Activated naive CD4-positive, alpha-beta T cell treated with anti-CD3 and anti-CD28 coated beads for 36 hours (primary cell): ENCODE measurements around the gene FHOD1. TPM values are rescaled to one million over a fixed set of nuclear protein-coding genes. Genes with fewer than 3 reads are reported as not detected.

Source experiments
- CTCF ChIA-PET: fragments of 350-600 bp; sonication (Branson Sonifier 250); formaldehyde crosslinking; loops from one replicate; lab custom pipeline; 2021; ENCODE audit warnings: antibody characterized with exemption; lab: Charles Lee
- DNase-seq: peaks from one replicate; pipeline ENCODE4 v3.0.0-alpha.2; 2020
- H3K27ac Mint-ChIP-seq: one replicate; pipeline ENCODE4 v1.8.0; 2021; ENCODE audit warnings: mild to moderate bottlenecking, mixed read lengths
- H3K27me3 Mint-ChIP-seq: one replicate; pipeline ENCODE4 v1.8.0; 2021; ENCODE audit warnings: low read depth, mixed read lengths
- H3K36me3 Mint-ChIP-seq: one replicate; pipeline ENCODE4 v1.8.0; 2021; ENCODE audit warnings: low read depth, mixed read lengths
- H3K4me1 Mint-ChIP-seq: one replicate; pipeline ENCODE4 v1.8.0; 2021; ENCODE audit warnings: low read depth, mixed read lengths
- H3K4me3 Mint-ChIP-seq: one replicate; pipeline ENCODE4 v1.8.0; 2021; ENCODE audit warnings: mild to moderate bottlenecking, moderate library complexity, mixed read lengths
- H3K9me3 Mint-ChIP-seq: one replicate; pipeline ENCODE4 v1.8.0; 2021; ENCODE audit warnings: mixed read lengths
- intact Hi-C: fragments of 100-400 bp; cut with micrococcal nuclease; formaldehyde crosslinking; loops from one replicate; pipeline ENCODE4 v1.15.1; 2023
- total RNA-seq, 2 experiments: library from RNA; stranded (reverse); gene quantifications; one replicate each; pipeline ENCODE4 v1.2.3, GENCODE V29; 2021

FHOD1 gene
- total RNA-seq, 2 experiments from 2014 or later = 70.7 to 73.7 TPM

GRCh38 chr16:67226295-67226803, 20.9 kb downstream of the FHOD1 start:
- H3K4me3 Mint-ChIP-seq = peak overlapping the region; percentile 100
- DNase-seq = no peak
- intact Hi-C loops = loop anchor here (1.0 to 2.0 kb wide), 3 partner anchors 44 to 434 kb away; partner anchors contain the start of genes ACD, FBXL8, MATCAP1 and PARD6A

GRCh38 chr16:67223992-67224391, 23.3 kb downstream of the FHOD1 start:
- peak overlapping the region; percentile 20 for H3K27ac Mint-ChIP-seq
- no peaks in the 10 kb centered on the region for H3K27me3 Mint-ChIP-seq
- no peaks in the 10 kb centered on the region for H3K9me3 Mint-ChIP-seq
- DNase-seq = no peak
- H3K4me1 Mint-ChIP-seq = peaks cover 51% of the 10 kb centered on the region
- H3K4me3 Mint-ChIP-seq = no peak overlapping the region
- intact Hi-C loops = no loop called here
- CTCF ChIA-PET = interaction anchor here (0.8 to 1.5 kb wide), 3 partner anchors 26 to 175 kb away, joined by 3 read pairs; no protein-coding TSS in a partner anchor
- peaks cover 4% of the 10 kb centered on the region for H3K36me3 Mint-ChIP-seq

More at GRCh38 chr16:67226295-67226803, 20.9 kb downstream of the FHOD1 start:
- Mint-ChIP-seq H3K27me3 (no peaks in the 10 kb centered on the region), H3K36me3 (peaks cover 14% of the 10 kb centered on the region), H3K9me3 (no peaks in the 10 kb centered on the region), H3K4me1 (peaks cover 51% of the 10 kb centered on the region), H3K27ac (peak overlapping the region; percentile 78)
- CTCF ChIA-PET = interaction anchor here (0.5 to 2.5 kb wide), 11 partner anchors 12 to 236 kb away, joined by 3 to 9 read pairs (median 5); no protein-coding TSS in a partner anchor

- H3K27me3 Mint-ChIP-seq = no peaks in the 10 kb centered on the region
- intact Hi-C loops = no loop called here
- H3K4me1 Mint-ChIP-seq = no peaks in the 10 kb centered on the region
- CTCF ChIA-PET = interaction anchor here (0.7 to 1.2 kb wide), 2 partner anchors 16 to 19 kb away, joined by 3 to 7 read pairs; no protein-coding TSS in a partner anchor
- no peak overlapping the region for H3K4me3 Mint-ChIP-seq
- no peak for DNase-seq
- no peaks in the 10 kb centered on the region for H3K9me3 Mint-ChIP-seq
- no peaks in the 10 kb centered on the region for H3K36me3 Mint-ChIP-seq
- H3K27ac Mint-ChIP-seq = no peak overlapping the region
Observed at GRCh38 chr16:67216612-67217490, 30.4 kb downstream of the FHOD1 start.

GRCh38 chr16:67215706-67216105, 31.6 kb downstream of the FHOD1 start:
- H3K36me3 Mint-ChIP-seq = no peaks in the 10 kb centered on the region
- no peaks in the 10 kb centered on the region for H3K27me3 Mint-ChIP-seq
- H3K4me1 Mint-ChIP-seq = no peaks in the 10 kb centered on the region
- DNase-seq = no peak
- no peak overlapping the region for H3K4me3 Mint-ChIP-seq
- no peaks in the 10 kb centered on the region for H3K9me3 Mint-ChIP-seq
- no peak overlapping the region for H3K27ac Mint-ChIP-seq
- CTCF ChIA-PET = no interaction called here
- intact Hi-C loops = no loop called here

- Mint-ChIP-seq H3K4me1 (no peaks in the 10 kb centered on the region), H3K27ac (no peak overlapping the region), H3K9me3 (no peaks in the 10 kb centered on the region), H3K27me3 (no peaks in the 10 kb centered on the region), H3K36me3 (no peaks in the 10 kb centered on the region), H3K4me3 (no peak overlapping the region)
- intact Hi-C loops = no loop called here
- no peak for DNase-seq
- CTCF ChIA-PET = interaction anchor here (0.5 to 0.7 kb wide), 4 partner anchors 8 to 768 kb away, joined by 4 to 8 read pairs (median 6); no protein-coding TSS in a partner anchor
Observed at GRCh38 chr16:67213197-67214019, 33.9 kb downstream of the FHOD1 start.

- intact Hi-C loops = no loop called here
- CTCF ChIA-PET = interaction anchor here (0.5 to 0.7 kb wide), 3 partner anchors 9 to 605 kb away, joined by 4 to 5 read pairs (median 4); no protein-coding TSS in a partner anchor
- Mint-ChIP-seq H3K4me1 (no peaks in the 10 kb centered on the region), H3K36me3 (no peaks in the 10 kb centered on the region), H3K27ac (no peak overlapping the region), H3K27me3 (no peaks in the 10 kb centered on the region), H3K9me3 (no peaks in the 10 kb centered on the region), H3K4me3 (no peak overlapping the region)
- DNase-seq = no peak
Observed at GRCh38 chr16:67212766-67213165, 34.5 kb downstream of the FHOD1 start.

- H3K4me3 Mint-ChIP-seq = no peak overlapping the region
- H3K9me3 Mint-ChIP-seq = no peaks in the 10 kb centered on the region
- intact Hi-C loops = no loop called here
- CTCF ChIA-PET = interaction anchor here (0.8 kb wide), 1 partner anchor 9 kb away, joined by 4 read pairs; no protein-coding TSS in a partner anchor
- DNase-seq = no peak
- no peaks in the 10 kb centered on the region for H3K4me1 Mint-ChIP-seq
- H3K36me3 Mint-ChIP-seq = no peaks in the 10 kb centered on the region
- H3K27me3 Mint-ChIP-seq = no peaks in the 10 kb centered on the region
- H3K27ac Mint-ChIP-seq = no peak overlapping the region
Observed at GRCh38 chr16:67211674-67212073, 35.6 kb downstream of the FHOD1 start.

GRCh38 chr16:67210069-67210937, 37.0 kb downstream of the FHOD1 start:
- Mint-ChIP-seq H3K36me3 (no peaks in the 10 kb centered on the region), H3K27me3 (no peaks in the 10 kb centered on the region), H3K4me1 (no peaks in the 10 kb centered on the region), H3K9me3 (no peaks in the 10 kb centered on the region), H3K27ac (no peak overlapping the region), H3K4me3 (no peak overlapping the region)
- intact Hi-C loops = no loop called here
- no peak for DNase-seq
- CTCF ChIA-PET = no interaction called here

GRCh38 chr16:67209565-67209964, 37.7 kb downstream of the FHOD1 start:
- DNase-seq = no peak
- Mint-ChIP-seq H3K36me3 (peaks cover 2% of the 10 kb centered on the region), H3K27me3 (no peaks in the 10 kb centered on the region), H3K9me3 (no peaks in the 10 kb centered on the region), H3K27ac (no peak overlapping the region), H3K4me1 (no peaks in the 10 kb centered on the region), H3K4me3 (no peak overlapping the region)
- intact Hi-C loops = no loop called here
- CTCF ChIA-PET = no interaction called here

- intact Hi-C loops = no loop called here
- CTCF ChIA-PET = interaction anchor here (0.5 to 1.7 kb wide), 3 partner anchors 10 to 126 kb away, joined by 4 to 6 read pairs (median 4); partner anchors contain the start of gene TMEM208
- no peak for DNase-seq
- H3K9me3 Mint-ChIP-seq = no peaks in the 10 kb centered on the region
- H3K36me3 Mint-ChIP-seq = peaks cover 2% of the 10 kb centered on the region
- no peak overlapping the region for H3K27ac Mint-ChIP-seq
- no peaks in the 10 kb centered on the region for H3K4me1 Mint-ChIP-seq
- no peak overlapping the region for H3K4me3 Mint-ChIP-seq
- no peaks in the 10 kb centered on the region for H3K27me3 Mint-ChIP-seq
Observed at GRCh38 chr16:67208154-67208896, 39.0 kb downstream of the FHOD1 start.
